HG03354 (cell line): ENCODE data around the gene GREB1.

Source experiments
- ATAC-seq: cut with Tn5 transposase; IDR thresholded peaks from one replicate; pipeline ENCODE4 v1.9.1; 2021; ENCODE audit warnings: mild to moderate bottlenecking; ENCODE audit not compliant: unreplicated experiment, poor library complexity, severe bottlenecking

Gene GREB1

GRCh38 chr2:11622611-11623010 lies 88.8 kb downstream of the GREB1 start:
- no peak for ATAC-seq

- ATAC-seq: no peak
Observed at GRCh38 chr2:11624893-11625292, 91.0 kb downstream of the GREB1 start.

- no peak for ATAC-seq
Observed at GRCh38 chr2:11625671-11626070, 91.8 kb downstream of the GREB1 start.

- no peak for ATAC-seq
Observed at GRCh38 chr2:11628675-11629074, 94.8 kb downstream of the GREB1 start.

- no peak for ATAC-seq
Observed at GRCh38 chr2:11629215-11629614, 95.4 kb downstream of the GREB1 start.

- ATAC-seq: no peak
Observed at GRCh38 chr2:11629851-11630250, 96.0 kb downstream of the GREB1 start.

- no peak for ATAC-seq
Observed at GRCh38 chr2:11630855-11631254, 97.0 kb downstream of the GREB1 start.

- ATAC-seq: no peak
Observed at GRCh38 chr2:11631462-11631861, 97.6 kb downstream of the GREB1 start.

- ATAC-seq: no peak
Observed at GRCh38 chr2:11633923-11634478, 100.2 kb downstream of the GREB1 start.

- no peak for ATAC-seq
Observed at GRCh38 chr2:11634584-11634983, 100.7 kb downstream of the GREB1 start.

GRCh38 chr2:11635141-11635540 lies 101.3 kb downstream of the GREB1 start:
- no peak for ATAC-seq

- ATAC-seq: no peak
Observed at GRCh38 chr2:11636593-11637295, 102.9 kb downstream of the GREB1 start.

- no peak for ATAC-seq
Observed at GRCh38 chr2:11637546-11637945, 103.7 kb downstream of the GREB1 start.

- no peak for ATAC-seq
Observed at GRCh38 chr2:11639503-11639902, 105.7 kb downstream of the GREB1 start.

GRCh38 chr2:11640132-11640531 lies 106.3 kb downstream of the GREB1 start:
- no peak for ATAC-seq

- ATAC-seq: no peak
Observed at GRCh38 chr2:11642972-11643371, 109.1 kb downstream of the GREB1 start.

GRCh38 chr2:11644293-11644692 lies 110.4 kb downstream of the GREB1 start:
- ATAC-seq: no peak

- ATAC-seq: no peak
Observed at GRCh38 chr2:11646530-11646929, 112.7 kb downstream of the GREB1 start.

- no peak for ATAC-seq
Observed at GRCh38 chr2:11647834-11648600, 114.2 kb downstream of the GREB1 start.

- no peak for ATAC-seq
Observed at GRCh38 chr2:11649093-11649492, 115.2 kb downstream of the GREB1 start.
